Measurements from ENCODE around the gene IGSF23.

IGSF23 gene

DNA sequence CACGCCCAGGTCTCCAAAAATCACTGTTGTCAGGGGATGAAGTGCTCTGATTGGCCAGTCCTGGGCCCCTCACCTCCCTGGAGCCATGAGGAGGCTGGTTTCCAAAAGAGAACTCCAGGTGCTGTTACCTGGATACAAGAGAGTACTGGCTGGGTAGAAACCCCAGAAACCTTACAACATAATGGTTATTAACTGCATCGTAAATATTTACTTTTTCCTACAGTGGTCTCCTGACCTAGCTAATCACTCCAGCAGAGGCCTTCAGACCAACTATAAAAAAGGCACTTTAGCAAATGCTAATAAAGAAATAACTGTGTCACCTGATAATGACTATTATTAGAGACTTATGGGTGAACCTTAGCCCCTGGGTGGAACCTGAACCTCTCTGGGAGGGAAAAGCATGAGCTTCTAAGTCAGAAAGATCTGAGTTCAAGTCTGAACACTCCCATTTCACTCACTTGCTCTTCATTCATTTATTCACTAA, 1.5 kb upstream of the IGSF23 start:
- Histone ChIP-seq H3K79me2 (ENCODE audit: control insufficient read depth, insufficient read depth, low read length, unreplicated experiment) (no peaks in the 10 kb centered on the region), H2AFZ (ENCODE audit: low read length, unreplicated experiment) (no peak overlapping the region), H3K4me3 (ENCODE audit: low read depth, low read length) (no peak overlapping the region), H3K4me1 (ENCODE audit: control insufficient read depth, insufficient read depth, low read length, unreplicated experiment) (peaks cover 14% of the 10 kb centered on the region), H3K27ac (ENCODE audit: low read depth, low read length) (no peak overlapping the region), H3K27me3 (ENCODE audit: insufficient read depth, low read length) (no peaks in the 10 kb centered on the region), H3K36me3 (ENCODE audit: insufficient read depth, low read length) (no peaks in the 10 kb centered on the region)

DNA sequence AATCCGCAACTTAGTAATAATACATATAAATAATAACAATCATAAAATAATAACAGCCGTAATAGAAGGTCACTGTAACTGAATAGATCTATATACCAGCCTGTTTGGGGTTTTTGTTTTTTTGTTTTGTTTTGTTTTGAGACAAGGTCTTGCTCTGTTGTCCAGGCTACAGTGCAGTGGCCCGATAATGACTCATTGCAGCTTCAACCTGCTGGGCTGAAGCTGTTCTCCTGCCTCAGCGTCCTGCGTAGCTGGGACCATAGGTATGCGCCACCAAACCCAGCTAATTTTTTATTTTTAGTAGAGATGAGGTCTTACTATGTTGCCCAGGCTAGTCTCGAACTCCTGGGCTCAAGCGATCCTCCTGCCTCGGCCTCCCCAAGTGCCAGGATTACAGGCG, 950 bp downstream of the IGSF23 start:
- H3K4me1 ChIP-seq (ENCODE audit: control insufficient read depth, insufficient read depth, low read length, unreplicated experiment) = peaks cover 4% of the 10 kb centered on the region
- no peak overlapping the region for H3K4me3 ChIP-seq (ENCODE audit: low read depth, low read length)
- no peaks in the 10 kb centered on the region for H3K36me3 ChIP-seq (ENCODE audit: insufficient read depth, low read length)
- no peak overlapping the region for H2AFZ ChIP-seq (ENCODE audit: low read length, unreplicated experiment)
- no peaks in the 10 kb centered on the region for H3K27me3 ChIP-seq (ENCODE audit: insufficient read depth, low read length)
- no peak overlapping the region for H3K27ac ChIP-seq (ENCODE audit: low read depth, low read length)
- H3K79me2 ChIP-seq (ENCODE audit: control insufficient read depth, insufficient read depth, low read length, unreplicated experiment) = no peaks in the 10 kb centered on the region

DNA sequence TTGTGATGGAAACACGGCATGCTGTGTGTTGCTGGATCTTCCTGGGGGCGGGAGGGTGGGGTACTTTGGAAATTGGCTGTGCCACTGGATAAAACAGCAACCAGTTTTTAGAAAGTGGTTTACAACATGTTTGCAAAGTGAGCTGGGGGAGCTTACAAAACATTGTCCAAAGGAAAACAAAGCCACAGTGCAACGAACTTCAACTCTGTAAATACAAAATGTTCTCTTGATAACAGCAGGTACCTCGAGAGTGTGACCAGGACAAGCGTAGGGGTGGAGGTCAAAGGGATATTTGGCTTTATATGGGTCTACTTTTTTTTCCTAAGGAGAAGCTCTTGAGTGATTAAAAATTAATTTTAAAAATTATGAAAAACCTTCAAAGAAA, 2.5 kb downstream of the IGSF23 start:
- H3K27ac ChIP-seq (ENCODE audit: low read depth, low read length) = no peak overlapping the region
- no peaks in the 10 kb centered on the region for H3K79me2 ChIP-seq (ENCODE audit: control insufficient read depth, insufficient read depth, low read length, unreplicated experiment)

DNA sequence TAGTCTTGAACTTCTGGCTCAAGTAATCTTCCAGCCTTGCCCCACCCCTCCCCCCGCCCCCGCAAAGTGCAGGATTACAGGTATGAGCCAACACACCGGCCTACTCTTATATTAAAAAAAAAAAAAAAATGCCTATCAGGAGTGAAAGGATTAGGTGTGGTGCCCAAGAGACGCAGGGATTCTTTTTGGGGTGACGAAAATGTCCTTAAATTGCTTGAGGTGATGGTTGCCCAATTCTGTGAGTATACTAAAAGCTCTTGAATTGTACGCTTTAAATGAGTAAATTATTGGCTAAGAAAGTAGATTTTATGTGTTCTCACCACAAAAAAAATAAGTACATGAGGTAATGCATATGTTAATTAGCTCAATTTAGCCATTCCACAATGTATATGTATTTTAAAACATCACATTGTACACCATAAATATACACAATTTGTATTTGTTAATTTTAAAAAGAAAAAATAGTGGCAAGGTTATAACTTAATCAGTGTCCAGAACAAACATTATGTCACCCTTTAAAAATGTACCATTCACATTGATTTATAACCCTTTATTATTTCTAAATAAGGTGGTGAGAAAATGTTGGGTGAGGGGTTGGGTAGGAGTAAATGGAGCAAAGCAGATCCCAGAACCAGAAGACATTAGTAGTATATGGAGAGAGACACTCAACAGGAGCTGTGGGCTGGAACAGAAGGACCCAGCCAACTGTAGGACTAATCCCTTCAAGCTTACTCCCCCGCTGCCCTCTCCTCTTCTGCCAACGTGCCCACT, 3.9 kb downstream of the IGSF23 start:
- Histone ChIP-seq H3K4me1 (ENCODE audit: control insufficient read depth, insufficient read depth, low read length, unreplicated experiment) (peaks cover 4% of the 10 kb centered on the region), H3K27ac (ENCODE audit: low read depth, low read length) (no peak overlapping the region), H2AFZ (ENCODE audit: low read length, unreplicated experiment) (no peak overlapping the region), H3K4me3 (ENCODE audit: low read depth, low read length) (no peak overlapping the region), H3K27me3 (ENCODE audit: insufficient read depth, low read length) (no peaks in the 10 kb centered on the region), H3K36me3 (ENCODE audit: insufficient read depth, low read length) (no peaks in the 10 kb centered on the region), H3K79me2 (ENCODE audit: control insufficient read depth, insufficient read depth, low read length, unreplicated experiment) (no peaks in the 10 kb centered on the region)

More for the DNA sequence above, 2.5 kb downstream of the IGSF23 start:
- no peaks in the 10 kb centered on the region for H3K36me3 ChIP-seq (ENCODE audit: insufficient read depth, low read length)
- no peaks in the 10 kb centered on the region for H3K27me3 ChIP-seq (ENCODE audit: insufficient read depth, low read length)
- H2AFZ ChIP-seq (ENCODE audit: low read length, unreplicated experiment) = no peak overlapping the region
- peaks cover 4% of the 10 kb centered on the region for H3K4me1 ChIP-seq (ENCODE audit: control insufficient read depth, insufficient read depth, low read length, unreplicated experiment)
- H3K4me3 ChIP-seq (ENCODE audit: low read depth, low read length) = no peak overlapping the region

DNA sequence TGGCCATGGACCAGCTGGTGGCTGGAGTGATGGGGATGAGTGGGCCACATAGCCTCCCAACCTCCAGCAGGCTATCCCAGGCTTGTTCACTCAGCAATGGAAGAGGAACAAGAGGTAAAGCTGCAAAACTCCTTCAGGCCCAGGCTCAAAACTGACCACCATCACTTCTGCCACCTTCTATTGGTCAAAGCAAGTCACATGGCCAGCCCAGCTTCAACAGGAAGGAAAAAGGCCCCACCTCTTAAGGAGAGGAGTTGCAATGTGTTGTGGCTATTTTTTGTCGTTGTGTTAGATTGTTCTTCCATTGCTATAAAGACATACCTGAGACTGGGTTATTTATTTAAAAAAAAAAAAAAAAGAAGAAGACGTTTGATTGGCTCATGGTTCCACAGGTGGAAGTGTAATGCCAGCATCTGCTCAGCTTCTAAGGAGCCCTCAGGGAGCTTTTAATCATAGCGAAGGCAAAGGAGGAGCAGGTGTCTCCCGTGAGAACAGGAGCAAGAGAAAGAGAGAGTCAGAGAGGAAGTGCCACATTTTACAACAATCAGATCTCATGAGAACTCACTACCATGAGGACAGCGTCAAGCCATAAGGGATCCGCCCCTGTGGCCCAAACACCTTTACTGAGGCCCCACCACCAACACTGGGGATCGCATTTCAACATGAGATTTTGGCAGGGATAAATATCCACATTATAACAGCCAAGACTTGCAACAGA, 5.4 kb downstream of the IGSF23 start:
- H3K4me1 ChIP-seq (ENCODE audit: control insufficient read depth, insufficient read depth, low read length, unreplicated experiment) = peaks cover 9% of the 10 kb centered on the region
- no peak overlapping the region for H3K27ac ChIP-seq (ENCODE audit: low read depth, low read length)
- no peak overlapping the region for H2AFZ ChIP-seq (ENCODE audit: low read length, unreplicated experiment)
- no peaks in the 10 kb centered on the region for H3K27me3 ChIP-seq (ENCODE audit: insufficient read depth, low read length)
- H3K36me3 ChIP-seq (ENCODE audit: insufficient read depth, low read length) = no peaks in the 10 kb centered on the region
- no peak overlapping the region for H3K4me3 ChIP-seq (ENCODE audit: low read depth, low read length)
- H3K79me2 ChIP-seq (ENCODE audit: control insufficient read depth, insufficient read depth, low read length, unreplicated experiment) = no peaks in the 10 kb centered on the region

DNA sequence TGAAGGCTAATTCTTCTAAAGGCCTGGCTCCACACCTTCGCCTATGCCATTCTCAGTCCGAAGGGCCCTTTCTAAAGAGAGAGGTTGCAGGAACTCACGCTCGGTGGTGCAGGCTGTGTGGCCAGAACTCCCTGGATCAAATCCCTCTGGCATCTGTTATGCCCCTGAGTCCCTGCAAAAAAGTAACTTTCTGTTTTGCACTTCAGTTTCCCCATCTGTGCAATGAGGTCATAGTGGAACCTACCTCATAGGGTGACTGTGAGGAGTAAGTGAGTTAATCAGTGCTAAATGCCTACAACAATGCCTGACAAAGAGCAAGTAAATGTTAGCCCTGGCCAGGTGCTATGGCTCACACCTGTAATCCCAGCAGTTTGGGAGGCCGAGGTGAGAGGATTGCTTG, 7.3 kb downstream of the IGSF23 start:
- Histone ChIP-seq H3K4me3 (ENCODE audit: low read depth, low read length) (no peak overlapping the region), H2AFZ (ENCODE audit: low read length, unreplicated experiment) (no peak overlapping the region), H3K36me3 (ENCODE audit: insufficient read depth, low read length) (peaks cover 5% of the 10 kb centered on the region; the same call in 1 of the 2 replicates), H3K27ac (ENCODE audit: low read depth, low read length) (no peak overlapping the region), H3K27me3 (ENCODE audit: insufficient read depth, low read length) (no peaks in the 10 kb centered on the region), H3K4me1 (ENCODE audit: control insufficient read depth, insufficient read depth, low read length, unreplicated experiment) (peaks cover 9% of the 10 kb centered on the region), H3K79me2 (ENCODE audit: control insufficient read depth, insufficient read depth, low read length, unreplicated experiment) (no peaks in the 10 kb centered on the region)

DNA sequence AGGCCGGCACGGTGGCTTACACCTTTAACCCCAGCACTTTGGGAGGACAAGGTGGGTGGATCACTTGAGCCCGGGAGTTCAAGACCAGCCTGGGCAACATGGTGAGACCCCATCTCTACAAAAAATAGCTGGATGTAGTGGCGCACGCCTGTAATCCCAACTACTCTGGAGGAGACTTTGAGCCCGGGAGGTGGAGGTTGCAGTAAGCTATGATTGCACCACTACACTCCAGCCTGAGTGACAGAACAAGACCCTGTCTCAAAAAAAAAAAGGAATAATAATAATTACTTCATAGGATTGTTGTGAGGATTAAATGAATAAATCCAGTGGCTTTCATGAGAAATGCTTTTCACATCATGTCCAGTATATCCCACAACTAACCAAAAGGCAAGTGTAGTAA, 8.0 kb downstream of the IGSF23 start:
- peaks cover 5% of the 10 kb centered on the region; the same call in 1 of the 2 replicates for H3K36me3 ChIP-seq (ENCODE audit: insufficient read depth, low read length)
- no peak overlapping the region for H3K4me3 ChIP-seq (ENCODE audit: low read depth, low read length)
- H3K4me1 ChIP-seq (ENCODE audit: control insufficient read depth, insufficient read depth, low read length, unreplicated experiment) = peaks cover 13% of the 10 kb centered on the region
- H3K27me3 ChIP-seq (ENCODE audit: insufficient read depth, low read length) = no peaks in the 10 kb centered on the region
- H3K27ac ChIP-seq (ENCODE audit: low read depth, low read length) = no peak overlapping the region
- H3K79me2 ChIP-seq (ENCODE audit: control insufficient read depth, insufficient read depth, low read length, unreplicated experiment) = no peaks in the 10 kb centered on the region
- no peak overlapping the region for H2AFZ ChIP-seq (ENCODE audit: low read length, unreplicated experiment)

DNA sequence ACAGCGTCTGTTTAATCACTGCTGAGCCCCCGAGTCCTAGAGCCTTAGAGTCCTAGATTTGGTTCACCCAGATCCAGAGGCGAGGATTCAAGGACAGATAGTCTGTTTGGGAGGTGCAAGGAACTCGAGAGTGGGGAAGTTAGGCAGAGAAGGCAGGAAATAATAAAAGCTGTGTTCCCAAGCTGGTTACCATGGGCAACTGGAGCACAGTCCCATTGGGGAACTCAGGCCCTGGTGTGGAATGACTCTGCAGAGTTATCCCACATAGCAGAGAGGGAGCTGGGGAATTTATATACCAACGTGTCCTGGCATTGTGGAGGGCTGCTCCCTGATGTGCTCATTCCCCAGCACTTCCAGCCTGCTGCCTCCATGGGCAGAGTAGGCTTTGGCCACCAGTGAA, 9.7 kb downstream of the IGSF23 start:
- Histone ChIP-seq H3K27ac (ENCODE audit: low read depth, low read length) (0 out of 2 replicates have a peak overlapping the region, but pooled peaks have one; percentile 20), H3K36me3 (ENCODE audit: insufficient read depth, low read length) (peaks cover 5% of the 10 kb centered on the region; the same call in 1 of the 2 replicates), H3K27me3 (ENCODE audit: insufficient read depth, low read length) (no peaks in the 10 kb centered on the region), H2AFZ (ENCODE audit: low read length, unreplicated experiment) (no peak overlapping the region), H3K4me3 (ENCODE audit: low read depth, low read length) (no peak overlapping the region), H3K4me1 (ENCODE audit: control insufficient read depth, insufficient read depth, low read length, unreplicated experiment) (peaks cover 12% of the 10 kb centered on the region), H3K79me2 (ENCODE audit: control insufficient read depth, insufficient read depth, low read length, unreplicated experiment) (no peaks in the 10 kb centered on the region)

DNA sequence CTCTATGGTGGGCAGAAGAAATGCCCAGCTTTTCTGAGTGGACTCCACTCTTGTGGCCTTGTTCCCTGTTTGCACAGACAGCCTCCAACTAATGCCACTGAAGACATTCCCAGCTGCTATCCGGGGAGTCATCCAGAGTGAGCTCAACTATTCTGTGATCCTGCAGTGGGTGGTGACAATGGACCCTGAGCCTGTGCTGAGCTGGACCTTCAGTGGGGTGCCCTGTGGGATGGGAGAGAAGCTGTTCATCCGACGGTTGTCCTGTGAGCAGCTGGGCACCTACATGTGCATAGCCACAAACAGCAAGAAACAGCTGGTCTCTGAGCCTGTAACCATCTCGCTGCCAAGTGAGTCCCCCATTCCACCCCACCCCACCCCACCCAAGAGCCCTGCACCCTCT, 10.3 kb downstream of the IGSF23 start:
- Histone ChIP-seq H2AFZ (ENCODE audit: low read length, unreplicated experiment) (no peak overlapping the region), H3K79me2 (ENCODE audit: control insufficient read depth, insufficient read depth, low read length, unreplicated experiment) (no peaks in the 10 kb centered on the region), H3K27ac (ENCODE audit: low read depth, low read length) (no peak overlapping the region), H3K4me1 (ENCODE audit: control insufficient read depth, insufficient read depth, low read length, unreplicated experiment) (peaks cover 12% of the 10 kb centered on the region), H3K4me3 (ENCODE audit: low read depth, low read length) (no peak overlapping the region), H3K36me3 (ENCODE audit: insufficient read depth, low read length) (peaks cover 5% of the 10 kb centered on the region; the same call in 1 of the 2 replicates), H3K27me3 (ENCODE audit: insufficient read depth, low read length) (no peaks in the 10 kb centered on the region)

DNA sequence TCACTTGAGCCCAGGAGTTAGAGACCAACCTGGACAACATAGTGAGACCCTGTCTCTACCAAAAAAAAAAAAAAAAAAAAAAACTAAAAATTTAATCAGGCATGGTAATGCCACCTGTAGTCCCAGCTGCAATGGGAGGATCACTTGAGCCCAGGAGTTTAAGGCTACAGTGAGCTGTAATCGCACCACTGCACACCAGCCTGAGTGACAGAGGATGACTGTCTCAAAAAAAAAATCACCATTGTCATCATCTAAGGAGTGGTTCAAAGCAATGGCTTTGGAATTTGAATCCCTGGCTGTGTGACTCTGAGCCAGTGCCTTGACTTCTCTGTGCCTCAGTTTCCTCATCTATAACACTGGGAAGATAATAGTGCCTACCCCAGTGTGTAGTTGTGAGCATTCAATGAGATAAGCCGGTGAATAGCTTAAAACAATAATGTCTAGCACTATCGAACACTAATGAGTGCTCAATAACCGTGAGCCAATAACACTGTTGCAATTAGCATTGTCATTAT, 11.5 kb downstream of the IGSF23 start:
- peaks cover 12% of the 10 kb centered on the region for H3K4me1 ChIP-seq (ENCODE audit: control insufficient read depth, insufficient read depth, low read length, unreplicated experiment)
- no peaks in the 10 kb centered on the region for H3K27me3 ChIP-seq (ENCODE audit: insufficient read depth, low read length)
- no peaks in the 10 kb centered on the region for H3K79me2 ChIP-seq (ENCODE audit: control insufficient read depth, insufficient read depth, low read length, unreplicated experiment)
- H2AFZ ChIP-seq (ENCODE audit: low read length, unreplicated experiment) = no peak overlapping the region
- H3K27ac ChIP-seq (ENCODE audit: low read depth, low read length) = peak overlapping the region; percentile 78
- H3K36me3 ChIP-seq (ENCODE audit: insufficient read depth, low read length) = peaks cover 5% of the 10 kb centered on the region; the same call in 1 of the 2 replicates
- no peak overlapping the region for H3K4me3 ChIP-seq (ENCODE audit: low read depth, low read length)
